Transverse colon (tissue), 4 donors: ENCODE measurements around the gene SLC8A3. TPM values are rescaled to one million over a fixed set of nuclear protein-coding genes. Genes with fewer than 3 reads are reported as not detected.

Experiments used
- DNase-seq: peaks from one replicate; pipeline ENCODE4 v3.0.0-alpha.2; 2019
- H3K27ac ChIP-seq, 4 donors: fragments of 200-600 bp; sonication (generic); 2 replicates each; pipeline ENCODE4 v1.5.1; 2016 to 2018; ENCODE audit warnings: inconsistent platforms in 4 of 4
- H3K27me3 ChIP-seq: fragments of 200-600 bp; sonication (generic); 2 replicates; pipeline ENCODE4 v1.5.1; 2017; ENCODE audit warnings: inconsistent platforms
- H3K36me3 ChIP-seq, 4 donors: fragments of 200-600 bp; sonication (generic); 2 replicates each; pipeline ENCODE4 v1.5.1; 2017 to 2019; ENCODE audit warnings: inconsistent platforms in 4 of 4
- H3K4me1 ChIP-seq, 4 donors: fragments of 200-600 bp; sonication (generic); 2 replicates each; pipeline ENCODE4 v1.5.1; 2017 to 2020; ENCODE audit warnings: inconsistent platforms in 4 of 4
- H3K4me3 ChIP-seq, 4 donors: fragments of 200-600 bp; sonication (generic); 1 replicate in 1 of 4; 2 replicates in 3 of 4; pipeline versions ENCODE4 v1.5.1 to v1.6.1; 2017 to 2019; ENCODE audit warnings: inconsistent platforms in 4 of 4
- H3K9me3 ChIP-seq, 2 donors: fragments of 200-600 bp; sonication (generic); 2 replicates each; pipeline ENCODE4 v1.5.1; 2017 to 2019; ENCODE audit warnings: inconsistent platforms in 2 of 2
- EP300 ChIP-seq: sonication (generic); formaldehyde crosslinking; IDR thresholded peaks from one replicate; pipeline ENCODE4 v1.6.1; 2017; ENCODE audit warnings: antibody characterized with exemption, low read depth
- POLR2A ChIP-seq: fragments of 450-650 bp; IDR thresholded peaks from one replicate; pipeline ENCODE4 v1.6.1; 2016; ENCODE audit warnings: antibody characterized with exemption, mild to moderate bottlenecking, moderate library complexity
- POLR2AphosphoS5 ChIP-seq, 3 donors: sonication (generic); formaldehyde crosslinking; IDR thresholded peaks; one replicate each; pipeline ENCODE4 v1.6.1; 2016; ENCODE audit warnings: antibody characterized with exemption in 3 of 3
- WGBS, 2 donors: methylation state at CpG; one replicate each; pipeline ENCODE4 v1.1.5; 2018; ENCODE audit warnings: low coverage in 1 of 2; 5-methylcytosine and 5-hydroxymethylcytosine counted together
- in situ Hi-C, 4 donors: fragments of 200-750 bp; cut with MboI; loops; one replicate each; pipeline versions ENCODE4 v1.15.0 to v1.15.1; 2017; ENCODE audit warnings: low sequenced_read_pairs in 3 of 4, low pct_ligation_motif_present in 1 of 4, low pct_unique_long_range_greater_than_20kb in 1 of 4
- intact Hi-C: fragments of 100-400 bp; cut with DNase I; formaldehyde crosslinking; loops from one replicate; pipeline ENCODE4 v1.15.1; 2023; ENCODE audit warnings: low total_unique reads
- total RNA-seq, 4 donors: library from RNA; depleted of rRNA; stranded (reverse); fragments of >200 nt; gene quantifications; one replicate each; pipeline ENCODE4 v1.1.0, GENCODE V29; 2016
- TF ChIP-seq, protein P1 (sequence below), 5 experiments: fragments of 200-600 bp in 3 of 5; fragments of 450-650 bp in 2 of 5; sonication (generic) in 3 of 5; IDR thresholded peaks; 1 replicate in 2 of 5; 2 replicates in 3 of 5; pipeline ENCODE4 v1.5.1; 2016 to 2017; ENCODE audit warnings: antibody characterized with exemption in 5 of 5, inconsistent platforms in 3 of 5, mild to moderate bottlenecking in 2 of 5, moderate library complexity in 1 of 5

Gene SLC8A3
- total RNA-seq, 4 donors from 2014 or later = 0.27 to 1.9 (median 0.32) TPM; not detected in 1

DNA sequence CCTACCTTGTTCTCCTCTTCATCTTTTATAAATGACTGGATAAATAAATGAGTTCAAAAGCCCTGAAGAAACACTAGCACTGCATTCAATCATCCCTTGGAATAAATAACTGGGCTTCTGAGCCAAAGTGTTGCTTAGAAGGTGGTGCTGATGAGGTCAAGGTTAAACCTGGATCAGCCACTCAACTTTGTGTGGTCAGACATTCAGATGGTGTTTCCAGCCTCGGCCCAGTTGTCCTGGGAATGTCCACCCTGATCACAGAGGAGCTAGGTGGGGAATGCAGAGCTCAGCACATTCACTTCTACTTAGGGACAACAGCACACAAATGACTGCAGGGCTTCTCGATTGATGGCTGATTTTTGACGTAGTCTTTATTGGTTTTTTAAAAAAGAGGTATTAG lies 88.7 kb downstream of the SLC8A3 start:
- Histone ChIP-seq H3K27me3 (peaks cover 34% of the 10 kb centered on the region), H3K36me3 (no peaks in the 10 kb centered on the region), H3K27ac (no peak overlapping the region), H3K9me3 (no peaks in the 10 kb centered on the region), H3K4me1 (peaks cover 0 to 15% (median 2%) of the 10 kb centered on the region in 4 donors), H3K4me3 (no peak overlapping the region)
- DNase-seq = no peak
- TF ChIP-seq EP300 = no peak
- TF ChIP-seq POLR2A = no peak
- no peak for TF ChIP-seq POLR2AphosphoS5 (IDR thresholded peaks at IDR 0.05)
- TF ChIP-seq, protein P1, sequence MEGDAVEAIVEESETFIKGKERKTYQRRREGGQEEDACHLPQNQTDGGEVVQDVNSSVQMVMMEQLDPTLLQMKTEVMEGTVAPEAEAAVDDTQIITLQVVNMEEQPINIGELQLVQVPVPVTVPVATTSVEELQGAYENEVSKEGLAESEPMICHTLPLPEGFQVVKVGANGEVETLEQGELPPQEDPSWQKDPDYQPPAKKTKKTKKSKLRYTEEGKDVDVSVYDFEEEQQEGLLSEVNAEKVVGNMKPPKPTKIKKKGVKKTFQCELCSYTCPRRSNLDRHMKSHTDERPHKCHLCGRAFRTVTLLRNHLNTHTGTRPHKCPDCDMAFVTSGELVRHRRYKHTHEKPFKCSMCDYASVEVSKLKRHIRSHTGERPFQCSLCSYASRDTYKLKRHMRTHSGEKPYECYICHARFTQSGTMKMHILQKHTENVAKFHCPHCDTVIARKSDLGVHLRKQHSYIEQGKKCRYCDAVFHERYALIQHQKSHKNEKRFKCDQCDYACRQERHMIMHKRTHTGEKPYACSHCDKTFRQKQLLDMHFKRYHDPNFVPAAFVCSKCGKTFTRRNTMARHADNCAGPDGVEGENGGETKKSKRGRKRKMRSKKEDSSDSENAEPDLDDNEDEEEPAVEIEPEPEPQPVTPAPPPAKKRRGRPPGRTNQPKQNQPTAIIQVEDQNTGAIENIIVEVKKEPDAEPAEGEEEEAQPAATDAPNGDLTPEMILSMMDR (IDR thresholded peaks at IDR 0.05) = no peak
- 80% methylated on average over 3 of the region's 3 CpGs; no CpG with 5 or more reads in 1 of the 2 donors for WGBS, 2 donors
- in situ Hi-C loops (no loop called here), intact Hi-C loops (no loop called here)

GRCh38 chr14:70098250-70098809 lies 90.4 kb downstream of the SLC8A3 start:
- in situ Hi-C loops (loop anchor here in 1 of 4 donors (25.0 kb wide), 1 partner anchor 214 kb away; no protein-coding TSS in a partner anchor), intact Hi-C loops (no loop called here)
- WGBS, 2 donors = 0 to 32% methylated on average over 2 to 6 of the region's 6 CpGs

DNA sequence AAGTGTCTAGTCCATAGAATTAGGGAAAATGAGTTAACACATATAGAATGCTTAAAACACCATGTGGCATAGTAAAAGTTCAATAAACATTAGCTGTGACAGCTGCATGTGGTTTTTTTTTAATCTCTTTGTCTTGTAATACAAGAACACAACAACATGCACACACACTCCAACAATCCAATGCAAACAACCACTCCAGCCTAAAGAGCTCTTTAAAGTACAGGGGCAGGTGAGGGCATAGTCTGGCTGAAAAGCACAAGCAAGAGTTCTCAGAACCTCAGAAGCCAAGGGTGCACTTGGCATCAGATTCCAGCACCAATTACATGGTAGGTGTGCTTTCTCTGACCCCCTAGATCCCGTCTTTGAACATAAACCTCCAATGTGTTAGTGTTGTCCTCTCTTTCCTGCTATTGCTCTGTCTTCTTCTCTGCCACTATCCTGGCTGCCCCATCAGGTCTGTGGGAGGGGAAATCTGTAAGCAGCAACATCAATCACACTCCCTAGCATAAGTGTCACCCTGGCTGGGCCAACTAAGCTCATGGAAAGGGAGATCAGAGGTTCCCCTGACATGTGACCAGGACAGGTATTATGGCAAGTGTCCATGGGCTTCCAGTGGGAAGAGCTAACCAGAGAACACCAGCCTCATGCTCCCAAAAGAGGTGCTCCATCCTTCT lies 91.0 kb downstream of the SLC8A3 start:
- H3K27me3 ChIP-seq = peaks cover 29% of the 10 kb centered on the region
- no peak overlapping the region for H3K27ac ChIP-seq
- peaks cover 0 to 15% (median 2%) of the 10 kb centered on the region in 4 donors for H3K4me1 ChIP-seq
- no peaks in the 10 kb centered on the region for H3K9me3 ChIP-seq
- TF ChIP-seq POLR2AphosphoS5 (IDR thresholded peaks at IDR 0.05) (no peak), POLR2A (no peak), EP300 (no peak)
- TF ChIP-seq, protein P1 (IDR thresholded peaks at IDR 0.05) = no peak
- no peak overlapping the region for H3K4me3 ChIP-seq
- no peak for DNase-seq
- intact Hi-C loops (no loop called here), in situ Hi-C loops (loop anchor here in 1 of 4 donors (25.0 kb wide), 1 partner anchor 215 kb away; no protein-coding TSS in a partner anchor)
- no peaks in the 10 kb centered on the region for H3K36me3 ChIP-seq
- WGBS, 2 donors = 48% methylated on average over 1 of the region's 1 CpG; no CpG with 5 or more reads in 1 of the 2 donors

More at GRCh38 chr14:70098250-70098809, 90.4 kb downstream of the SLC8A3 start:
- Histone ChIP-seq H3K27me3 (peaks cover 35% of the 10 kb centered on the region), H3K36me3 (no peaks in the 10 kb centered on the region), H3K9me3 (no peaks in the 10 kb centered on the region), H3K4me3 (no peak overlapping the region), H3K27ac (no peak overlapping the region), H3K4me1 (peaks cover 0 to 15% (median 2%) of the 10 kb centered on the region in 4 donors)
- no peak for DNase-seq
- TF ChIP-seq, protein P1 (IDR thresholded peaks at IDR 0.05) = no peak
- no peak for TF ChIP-seq EP300
- no peak for TF ChIP-seq POLR2AphosphoS5 (IDR thresholded peaks at IDR 0.05)
- no peak for TF ChIP-seq POLR2A

- in situ Hi-C loops (loop anchor here in 1 of 4 donors (25.0 kb wide), 1 partner anchor 215 kb away; no protein-coding TSS in a partner anchor), intact Hi-C loops (no loop called here)
- TF ChIP-seq, protein P1 (IDR thresholded peaks at IDR 0.05) = peak in 1 of 5 experiments; percentile 3
- TF ChIP-seq EP300 = no peak
- peaks cover 25% of the 10 kb centered on the region for H3K27me3 ChIP-seq
- DNase-seq = no peak
- 40 to 43% methylated on average over 3 to 4 of the region's 4 CpGs for WGBS, 2 donors
- H3K9me3 ChIP-seq = no peaks in the 10 kb centered on the region
- peaks cover 0 to 15% (median 2%) of the 10 kb centered on the region in 4 donors for H3K4me1 ChIP-seq
- H3K27ac ChIP-seq = no peak overlapping the region
- H3K36me3 ChIP-seq = no peaks in the 10 kb centered on the region
- H3K4me3 ChIP-seq = no peak overlapping the region
Observed at GRCh38 chr14:70096866-70097265, 91.9 kb downstream of the SLC8A3 start.
